ENCODE results near the gene E2F4.

E2F4 gene

GRCh38 chr16:67191995-67192681, at the start of gene E2F4:
Gene E2F4 (plus strand): TSS chr16:67192155. CDS start chr16:67192228, 73 bp downstream.
- peak; percentile 80 for DNase-seq

GRCh38 chr16:67142342-67142741, 49.6 kb upstream of the E2F4 start:
- no peak for DNase-seq

GRCh38 chr16:67144943-67145342, 47.0 kb upstream of the E2F4 start:
- no peak for DNase-seq

- no peak for DNase-seq
Observed at GRCh38 chr16:67145746-67146145, 46.2 kb upstream of the E2F4 start.

- no peak for DNase-seq
Observed at GRCh38 chr16:67146523-67147357, 45.2 kb upstream of the E2F4 start.

GRCh38 chr16:67147437-67148140, 44.4 kb upstream of the E2F4 start:
- no peak for DNase-seq

GRCh38 chr16:67148221-67148620, 43.7 kb upstream of the E2F4 start:
- no peak for DNase-seq

GRCh38 chr16:67148656-67149275, 43.2 kb upstream of the E2F4 start:
- DNase-seq: no peak

- no peak for DNase-seq
Observed at GRCh38 chr16:67149276-67150046, 42.5 kb upstream of the E2F4 start.

GRCh38 chr16:67150047-67150832, 41.7 kb upstream of the E2F4 start:
- no peak for DNase-seq

- DNase-seq: no peak
Observed at GRCh38 chr16:67150833-67151396, 41.0 kb upstream of the E2F4 start, which contains the start of gene B3GNT9. Gene B3GNT9 (minus strand): TSS chr16:67150998. CDS start chr16:67150485, 513 bp downstream.

GRCh38 chr16:67151431-67152097, 40.4 kb upstream of the E2F4 start:
- DNase-seq: no peak

- DNase-seq: no peak
Observed at GRCh38 chr16:67154578-67155294, 37.2 kb upstream of the E2F4 start.

- DNase-seq: peak; percentile 26
Observed at GRCh38 chr16:67155295-67156142, 36.4 kb upstream of the E2F4 start.

GRCh38 chr16:67156143-67156844, 35.7 kb upstream of the E2F4 start:
- no peak for DNase-seq

GRCh38 chr16:67157106-67157748, 34.7 kb upstream of the E2F4 start:
- DNase-seq: no peak

- DNase-seq: no peak
Observed at GRCh38 chr16:67157892-67158635, 33.9 kb upstream of the E2F4 start.

Data from GDM1 (cell line).